Measurements from ENCODE around the gene ARHGAP24.
"Not testable (repeated sequence)": the region's sequence is repeated elsewhere in the genome, so short reads cannot be mapped to it uniquely, and the experiment has no call there.

The ARHGAP24 gene

DNA sequence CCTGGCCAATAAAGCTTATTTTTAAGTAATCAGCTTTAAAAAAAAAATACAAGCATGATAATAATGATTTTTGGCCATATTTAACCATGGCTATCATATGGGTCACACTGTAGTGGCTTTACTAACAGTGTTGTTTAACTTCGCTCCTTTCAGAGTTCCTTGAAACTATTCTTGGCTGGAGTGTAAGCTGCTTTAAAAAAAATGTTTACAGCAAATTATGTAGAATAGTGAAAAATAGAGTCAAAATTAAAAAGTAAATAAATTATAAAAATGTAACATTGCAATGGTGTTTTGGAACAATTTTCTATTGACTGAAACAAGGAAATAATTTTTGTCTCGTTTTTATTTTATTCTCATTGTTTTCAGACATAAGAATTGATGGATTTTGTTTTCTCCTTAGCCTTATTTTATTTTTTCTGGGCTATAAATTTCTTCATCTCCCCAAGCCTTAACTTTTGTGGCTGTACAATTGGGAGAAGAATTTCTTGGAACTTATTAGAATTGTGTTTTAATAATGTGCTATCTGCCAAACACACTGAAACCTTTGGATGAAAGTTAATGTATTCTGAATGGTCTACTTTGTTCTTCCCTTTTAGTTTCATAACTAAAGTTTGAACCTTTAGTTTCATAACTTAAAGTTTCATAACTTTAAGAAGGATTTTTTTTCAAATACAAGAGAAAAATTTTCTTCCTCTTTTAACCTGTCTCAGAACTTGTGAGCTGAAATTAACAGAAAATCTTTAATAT, 182.0 kb downstream of the ARHGAP24 start:
- no peak for DNase-seq (ENCODE audit: low read depth)

DNA sequence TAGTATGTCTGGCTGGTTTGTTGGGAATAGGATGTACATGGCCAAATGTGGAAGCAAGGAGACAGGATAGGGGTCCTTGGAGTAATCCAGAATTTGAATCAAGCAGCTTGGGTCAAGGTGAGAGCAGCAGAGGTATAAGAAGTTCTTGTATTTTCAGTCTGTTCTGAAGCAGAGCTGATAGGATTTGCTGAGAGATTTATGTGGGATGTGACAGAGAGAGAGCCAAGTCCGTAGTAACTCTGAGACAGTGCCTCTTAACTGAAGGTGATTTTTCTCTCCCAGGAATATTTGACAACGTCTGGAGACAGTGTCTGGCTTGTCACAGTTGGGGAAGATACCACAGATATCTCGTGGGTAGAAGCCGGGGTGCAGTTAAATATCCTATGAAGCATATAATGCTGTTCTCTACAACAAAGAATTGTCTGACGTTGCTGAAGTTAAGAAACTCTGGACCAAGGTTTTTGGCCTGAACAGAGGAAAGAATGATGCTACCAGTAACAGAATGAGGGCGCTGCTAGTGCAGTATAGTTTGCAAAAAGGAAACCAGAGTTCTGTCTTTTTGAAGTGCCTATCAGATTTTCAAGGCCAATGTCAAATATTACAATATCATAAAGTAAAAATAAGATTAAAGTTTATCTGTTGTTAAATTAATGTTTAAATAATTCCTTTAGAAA, 184.0 kb downstream of the ARHGAP24 start:
- DNase-seq (ENCODE audit: low read depth), result no peak

DNA sequence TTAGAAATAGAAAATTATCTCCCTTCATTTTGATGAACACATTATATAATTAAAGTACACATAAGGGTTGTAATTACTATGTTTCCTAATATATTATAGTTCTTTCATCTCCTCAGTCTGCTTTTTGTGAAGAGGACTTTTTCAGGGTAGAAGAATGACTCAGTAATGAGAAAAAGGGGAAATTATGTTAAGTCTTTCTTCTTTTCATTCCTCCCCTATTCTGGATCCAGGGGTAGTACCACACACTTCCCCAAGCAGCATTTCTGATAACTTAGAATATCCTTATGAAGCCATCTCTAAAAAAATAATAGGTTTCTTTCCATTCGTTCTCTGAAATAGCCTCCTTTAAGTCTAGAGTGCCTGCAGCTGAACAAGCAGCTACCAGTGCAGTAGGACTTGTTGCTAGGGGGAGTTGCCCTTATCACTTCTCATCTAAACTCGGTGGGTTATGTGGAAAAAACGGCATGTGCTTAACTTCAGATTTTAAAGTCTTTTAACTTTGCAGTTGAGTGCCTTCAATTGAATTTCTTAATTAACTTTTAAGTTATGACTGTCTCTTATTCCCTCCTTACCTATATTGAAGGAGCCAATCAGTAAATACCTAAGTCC, 184.8 kb downstream of the ARHGAP24 start:
- DNase-seq (ENCODE audit: low read depth), result no peak

DNA sequence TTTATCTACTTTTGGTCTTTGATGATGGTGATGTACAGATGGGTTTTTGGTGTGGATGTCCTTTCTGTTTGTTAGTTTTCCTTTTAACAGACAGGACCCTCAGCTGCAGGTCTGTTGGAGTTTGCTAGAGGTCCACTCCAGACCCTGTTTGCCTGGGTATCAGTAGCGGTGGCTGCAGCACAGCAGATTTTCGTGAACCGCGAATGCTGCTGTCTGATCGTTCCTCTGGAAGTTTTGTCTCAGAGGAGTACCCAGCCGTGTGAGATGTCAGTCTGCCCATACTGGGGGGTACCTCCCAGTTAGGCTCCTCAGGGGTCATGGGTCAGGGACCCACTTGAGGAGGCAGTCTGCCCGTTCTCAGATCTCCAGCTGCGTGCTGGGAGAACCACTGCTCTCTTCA, 191.7 kb downstream of the ARHGAP24 start:
- DNase-seq (ENCODE audit: low read depth), result not testable (repeated sequence)

DNA sequence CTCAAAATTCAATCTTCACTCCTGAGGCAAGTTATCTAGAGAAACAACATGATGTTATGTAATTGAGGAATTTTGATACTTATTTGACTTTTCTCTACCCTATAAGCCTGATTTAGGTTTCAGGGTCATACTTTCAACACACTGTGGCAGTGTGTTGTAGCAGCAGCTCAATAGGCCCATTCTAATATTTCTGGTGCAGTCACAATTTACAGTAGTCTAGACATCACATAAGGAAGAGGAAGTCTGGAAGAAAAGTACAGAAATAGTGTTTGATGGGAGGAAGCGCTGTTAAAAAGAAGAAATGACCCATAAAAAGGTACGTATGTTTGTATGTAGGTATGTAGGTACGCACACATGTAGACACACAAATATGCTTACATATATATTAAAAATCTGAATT, 194.3 kb downstream of the ARHGAP24 start:
- DNase-seq (ENCODE audit: low read depth), result no peak

DNA sequence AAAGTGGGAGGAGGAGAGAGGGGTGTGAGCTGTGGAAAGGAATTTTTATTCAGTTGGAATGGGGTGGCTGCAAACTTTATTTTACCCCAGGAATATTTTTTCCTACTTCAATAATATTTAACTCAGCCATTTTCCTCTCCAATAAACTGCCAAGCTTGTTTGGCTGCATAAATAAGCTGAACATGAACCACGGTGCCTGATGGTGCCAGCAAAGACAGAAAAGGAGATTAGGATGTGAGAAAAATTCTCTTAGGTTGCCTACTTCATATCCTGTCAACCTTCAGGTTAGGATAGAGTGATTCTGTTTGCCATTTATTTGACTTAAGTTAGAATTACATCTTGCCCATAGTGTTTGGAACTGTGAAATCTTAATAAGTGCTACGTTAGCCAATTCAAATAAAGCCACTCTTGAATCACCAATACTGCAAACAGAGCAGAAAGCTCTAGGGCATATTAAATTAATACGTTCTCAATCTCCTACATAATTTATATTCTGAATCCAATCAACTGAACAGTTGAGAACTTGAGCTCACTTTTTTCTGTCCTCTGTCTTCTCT, 195.1 kb downstream of the ARHGAP24 start:
- no peak for DNase-seq (ENCODE audit: low read depth)

DNA sequence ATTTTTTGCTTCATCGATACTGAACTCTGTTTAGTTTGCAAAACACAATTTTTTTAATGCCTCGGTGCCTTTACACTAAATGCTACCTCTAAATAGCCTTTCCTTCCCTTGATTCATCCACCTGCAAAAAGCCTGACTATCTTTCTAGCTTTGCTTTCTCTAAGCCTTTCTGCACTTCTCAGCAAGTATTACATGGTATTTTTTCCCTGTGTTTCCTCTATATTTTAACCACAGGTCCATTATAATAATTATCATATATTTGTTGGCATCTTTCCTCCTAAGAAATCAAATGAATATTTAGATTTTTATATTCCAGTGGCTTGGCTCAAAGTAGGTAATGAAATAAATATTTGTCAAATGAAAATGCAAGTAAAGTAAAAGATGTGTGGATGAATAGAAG, 196.2 kb downstream of the ARHGAP24 start:
- no peak for DNase-seq (ENCODE audit: low read depth)

DNA sequence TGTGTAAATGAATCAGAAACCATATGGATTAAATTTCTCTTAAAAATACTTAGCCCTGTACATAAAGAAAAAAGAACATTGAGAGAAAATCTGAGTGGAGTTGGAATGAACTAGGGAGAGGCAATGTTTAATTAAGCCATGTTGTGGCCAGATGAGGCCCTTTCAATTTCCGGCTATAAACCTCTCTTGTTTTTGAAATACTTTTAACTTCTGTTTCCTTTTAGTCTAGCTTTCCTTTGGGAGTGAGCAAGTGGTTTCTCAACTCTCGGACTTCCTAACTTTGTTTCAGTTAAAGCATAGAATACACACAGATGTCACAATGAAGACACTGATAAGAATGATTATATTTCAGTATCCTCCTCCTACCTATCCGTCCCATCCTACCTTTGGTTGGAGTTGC, 197.2 kb downstream of the ARHGAP24 start:
- no peak for DNase-seq (ENCODE audit: low read depth)

DNA sequence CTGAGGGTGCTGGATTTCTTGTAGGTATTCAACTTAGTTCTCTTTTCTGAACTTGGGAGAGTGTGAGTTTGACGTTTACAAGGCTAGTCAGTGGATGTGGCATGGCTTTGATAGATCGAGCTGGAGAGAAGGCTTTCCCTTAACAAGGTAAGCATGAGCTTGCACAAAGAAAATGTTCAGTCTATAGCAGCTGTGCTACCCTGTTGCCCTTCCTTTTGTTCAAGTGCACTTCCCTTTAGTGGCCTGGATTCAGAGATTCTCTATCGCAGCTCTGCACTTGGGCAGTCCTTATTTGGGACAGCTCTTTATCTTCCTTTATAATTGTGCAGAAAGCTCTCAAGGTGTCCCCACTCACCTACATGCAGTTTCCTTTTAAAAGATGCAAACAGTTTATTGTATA, 198.0 kb downstream of the ARHGAP24 start:
- no peak for DNase-seq (ENCODE audit: low read depth)

DNA sequence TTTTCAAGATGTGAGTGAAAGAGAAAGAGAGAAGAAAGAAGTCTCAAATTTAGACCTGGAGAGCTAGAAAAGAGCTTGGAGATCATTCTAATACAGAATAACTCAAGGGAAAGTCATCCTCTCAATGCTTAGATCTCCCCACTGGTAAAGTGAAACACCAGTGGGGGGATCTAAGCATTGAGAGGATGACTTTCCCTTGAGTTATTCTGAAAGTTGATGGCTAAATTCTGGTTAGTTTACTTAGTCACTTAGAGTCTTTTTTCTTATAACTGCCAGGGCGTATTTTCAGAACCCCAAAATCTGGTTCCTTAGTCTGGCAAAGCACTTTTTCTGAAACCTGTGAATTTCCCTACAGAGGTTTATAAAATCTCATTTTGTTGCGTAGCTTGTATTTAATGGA, 198.6 kb downstream of the ARHGAP24 start:
- DNase-seq (ENCODE audit: low read depth), result no peak

DNA sequence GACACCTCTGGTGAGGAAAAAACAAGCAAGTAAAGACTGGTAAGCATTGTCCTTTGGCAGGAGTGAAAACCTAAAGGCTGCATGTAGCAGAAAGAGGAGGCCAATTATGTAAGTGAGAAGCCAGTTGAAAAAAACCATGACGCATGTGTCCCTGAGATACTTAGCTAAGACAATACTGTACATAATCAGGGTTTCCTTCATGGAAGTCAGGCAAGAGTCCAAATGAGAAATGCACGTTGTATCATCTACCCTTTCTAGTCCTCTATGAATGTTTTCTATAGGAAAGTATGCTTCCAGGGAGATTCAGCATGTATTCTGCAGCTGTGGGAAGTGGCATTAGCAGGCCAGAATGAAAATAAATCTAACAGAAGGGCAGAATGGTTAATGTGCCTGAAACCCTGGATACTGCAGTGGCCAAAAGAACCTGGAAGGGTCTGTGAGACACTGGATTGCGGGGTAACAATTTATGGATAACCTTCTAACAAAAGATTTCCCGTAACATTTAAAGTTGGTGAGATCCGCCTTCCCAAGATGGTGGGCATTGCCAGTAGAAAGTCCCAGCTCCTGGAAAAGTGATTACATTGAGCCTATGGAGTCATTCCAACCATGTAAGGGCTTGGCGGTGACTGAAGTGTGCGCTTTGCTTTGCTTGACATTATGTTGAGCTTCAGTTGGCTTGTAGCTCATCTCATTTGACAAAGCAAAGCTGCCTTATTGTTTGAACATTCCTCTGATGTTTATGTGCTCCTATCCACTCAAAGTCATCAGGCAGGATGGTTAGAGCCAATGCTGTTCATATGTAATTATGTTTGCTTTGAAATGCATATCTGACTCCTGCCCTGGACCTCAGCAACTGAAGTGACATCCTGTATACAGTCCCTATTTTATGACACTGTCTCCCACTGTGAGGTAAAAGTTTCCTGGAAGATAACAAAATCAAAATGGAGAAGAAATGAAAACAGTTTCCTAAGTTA, 200.4 kb downstream of the ARHGAP24 start:
- DNase-seq (ENCODE audit: low read depth), result no peak

DNA sequence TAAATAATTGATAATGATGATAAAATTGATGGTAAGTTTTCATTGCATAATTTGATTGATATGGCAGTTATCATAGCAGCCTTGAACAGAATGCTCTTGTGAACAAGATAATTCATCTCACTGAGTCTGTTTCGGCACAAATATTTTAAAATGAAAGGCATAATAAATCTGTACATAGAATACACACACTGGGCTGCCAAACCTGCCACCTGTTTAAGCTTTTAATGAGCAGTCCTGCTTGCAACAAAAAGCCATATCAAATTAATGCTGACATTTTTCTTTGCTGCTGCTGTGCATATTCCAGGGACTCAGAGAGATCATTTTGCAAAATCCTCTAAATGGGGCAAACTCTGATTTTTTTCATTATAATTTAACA, 201.1 kb downstream of the ARHGAP24 start:
- DNase-seq (ENCODE audit: low read depth), result no peak

DNA sequence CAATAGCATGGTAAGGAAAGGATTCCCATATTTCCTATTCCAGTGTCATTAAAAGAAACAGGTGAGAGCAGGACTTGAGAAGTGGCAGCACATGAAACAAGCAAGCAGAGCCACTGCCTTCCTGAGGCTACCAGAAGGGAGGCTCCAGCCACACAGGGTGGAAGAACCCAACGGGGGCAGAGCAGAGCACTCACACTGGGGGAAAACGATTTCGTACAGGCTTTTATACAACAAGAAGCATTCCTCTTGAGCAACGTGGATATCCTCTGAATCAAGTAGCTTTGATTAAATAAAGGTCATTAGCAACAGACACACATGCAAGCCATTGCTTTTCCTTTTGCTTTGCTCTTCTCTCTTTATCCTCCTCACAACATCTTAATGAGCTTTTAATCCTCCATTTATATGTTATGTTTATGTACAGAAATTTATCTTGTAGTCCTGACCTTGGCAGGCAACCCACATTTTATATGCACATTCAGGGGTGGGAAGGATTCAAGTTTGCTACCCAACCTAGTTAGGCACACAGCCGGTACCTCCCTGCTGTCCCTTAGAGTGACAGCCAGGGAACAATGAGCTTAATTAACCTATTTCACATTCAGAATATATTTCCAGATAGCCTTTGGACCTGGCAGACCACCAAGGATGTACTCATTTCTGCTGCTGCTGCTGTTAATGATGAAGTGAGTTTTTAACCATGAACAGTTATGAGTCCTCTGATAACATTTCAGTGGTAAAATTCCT, 202.1 kb downstream of the ARHGAP24 start:
- no peak for DNase-seq (ENCODE audit: low read depth)

DNA sequence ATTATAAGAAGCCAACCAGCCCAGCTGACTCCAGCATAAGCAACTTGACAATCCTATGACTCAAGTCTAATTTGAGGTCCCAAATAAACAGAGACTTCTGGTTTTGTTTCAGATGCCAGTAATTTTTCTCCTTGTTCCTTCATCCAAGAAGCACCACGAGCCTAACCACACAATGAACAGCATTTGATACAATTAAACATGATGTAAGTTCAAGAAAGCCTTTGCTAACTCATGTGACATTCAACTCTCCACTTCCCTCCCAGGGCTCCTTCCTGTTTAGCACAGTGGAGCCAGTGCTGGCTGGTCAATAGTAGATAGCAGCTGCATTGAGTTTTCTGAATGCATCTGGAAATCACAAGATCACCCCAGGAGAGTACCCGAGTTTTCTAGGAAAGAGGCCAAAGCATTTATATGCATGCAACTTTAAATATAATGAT, 206.3 kb downstream of the ARHGAP24 start:
- no peak for DNase-seq (ENCODE audit: low read depth)

DNA sequence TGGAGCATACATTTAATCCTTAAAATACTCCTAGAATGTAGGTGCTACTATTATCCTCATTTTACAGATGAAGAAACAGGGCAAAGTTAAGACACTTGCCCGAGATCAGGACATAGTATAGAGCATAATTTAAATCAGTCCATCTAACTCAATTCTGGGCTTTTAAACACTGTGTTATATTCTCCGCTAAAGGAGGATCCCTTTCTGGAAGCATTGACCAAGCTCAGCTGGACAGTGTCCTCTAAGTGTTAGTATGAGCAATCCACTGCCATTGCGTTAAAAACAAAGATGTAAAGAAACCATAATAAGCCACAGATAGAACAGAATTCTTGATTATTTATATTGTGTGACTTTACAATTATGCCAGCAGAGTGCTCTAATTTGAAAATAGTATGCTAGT, 207.0 kb downstream of the ARHGAP24 start:
- DNase-seq (ENCODE audit: low read depth), result no peak

DNA sequence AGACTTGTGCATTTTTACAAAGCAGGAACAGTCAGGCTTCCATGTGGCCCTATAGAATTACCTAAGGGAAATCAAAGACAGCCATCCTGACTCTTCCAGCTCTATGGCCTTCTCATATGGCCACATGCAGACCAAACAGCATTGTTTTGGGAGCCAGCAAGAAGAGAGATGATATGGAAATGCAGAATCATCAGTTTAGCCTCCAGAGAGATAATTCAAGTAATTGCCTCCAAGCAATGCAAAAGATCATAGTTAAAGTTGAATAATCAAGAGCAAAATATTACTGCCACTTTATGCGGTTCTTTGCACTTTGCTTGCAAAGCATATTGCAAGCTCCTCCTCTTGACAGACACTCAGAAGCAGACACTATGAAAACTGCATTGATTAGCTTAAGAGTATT, 207.4 kb downstream of the ARHGAP24 start:
- DNase-seq (ENCODE audit: low read depth), result no peak

DNA sequence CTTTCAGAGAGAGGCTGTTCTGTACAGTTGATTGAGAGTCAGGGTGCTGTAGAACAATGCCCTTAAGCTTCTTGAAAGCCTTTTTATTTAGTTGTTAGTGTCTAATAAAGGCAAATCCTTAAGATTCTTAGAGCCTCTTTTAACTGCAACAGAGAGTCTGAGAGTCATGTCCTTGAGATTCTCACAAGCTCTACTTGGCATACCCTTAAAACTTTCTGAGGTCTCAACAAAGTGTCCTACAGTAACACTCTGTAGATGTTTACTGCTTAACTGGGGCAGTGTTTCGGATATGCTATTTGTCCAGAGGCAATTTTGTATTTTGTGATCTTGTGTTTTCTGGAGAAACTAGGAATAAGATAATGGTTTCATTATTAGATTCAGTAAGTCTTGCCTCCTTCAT, 209.7 kb downstream of the ARHGAP24 start:
- DNase-seq (ENCODE audit: low read depth), result no peak

DNA sequence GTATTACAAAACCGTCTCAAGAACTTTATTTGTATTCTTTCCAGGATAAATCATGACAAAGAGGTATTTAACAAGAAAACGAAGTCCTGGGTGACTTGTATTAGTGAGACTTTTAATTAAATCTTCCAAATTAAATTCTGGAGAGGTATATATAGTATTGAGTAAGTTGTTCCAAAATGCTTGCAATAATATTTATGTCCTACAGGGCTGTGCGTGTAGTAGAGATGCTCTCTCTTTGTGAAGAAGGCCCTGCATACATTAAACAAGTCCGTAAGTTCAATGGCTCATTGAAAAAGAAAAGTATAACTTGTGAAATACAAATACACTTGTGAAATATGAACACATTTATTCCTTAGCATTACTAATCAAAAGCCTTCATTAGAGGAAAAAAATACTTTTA, 211.4 kb downstream of the ARHGAP24 start:
- no peak for DNase-seq (ENCODE audit: low read depth)

DNA sequence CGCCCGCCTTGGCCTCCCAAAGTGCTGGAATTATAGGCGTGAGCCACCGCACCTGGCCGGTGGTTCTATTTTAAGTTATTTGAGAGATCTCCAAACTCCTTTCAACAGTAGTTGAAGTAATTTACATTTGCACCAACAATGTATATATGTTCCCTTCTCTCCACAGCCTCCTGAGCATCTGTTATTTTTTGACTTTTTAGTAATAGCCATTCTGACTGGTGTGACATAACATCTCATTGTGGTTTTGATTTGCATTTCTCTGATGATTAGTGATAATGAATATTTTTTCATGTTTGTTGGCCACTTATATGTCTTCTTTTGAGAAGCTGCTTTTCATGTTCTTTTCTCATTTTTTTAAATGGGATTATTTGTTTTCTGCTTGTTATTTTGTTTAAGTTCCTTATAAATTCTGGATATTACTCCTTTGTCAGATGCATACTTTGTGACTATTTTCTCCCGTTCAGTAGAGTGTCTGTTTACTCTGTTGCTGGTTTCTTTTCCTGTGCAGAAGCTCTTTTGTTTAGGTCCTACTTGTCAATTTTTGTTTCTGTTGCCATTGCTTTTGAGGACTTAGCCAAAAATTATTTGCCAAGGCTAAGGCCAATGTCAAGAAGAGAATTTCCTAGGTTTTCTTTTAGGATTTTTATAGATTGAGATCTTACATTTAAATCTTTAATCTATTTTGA, 213.2 kb downstream of the ARHGAP24 start:
- no peak for DNase-seq (ENCODE audit: low read depth)

DNA sequence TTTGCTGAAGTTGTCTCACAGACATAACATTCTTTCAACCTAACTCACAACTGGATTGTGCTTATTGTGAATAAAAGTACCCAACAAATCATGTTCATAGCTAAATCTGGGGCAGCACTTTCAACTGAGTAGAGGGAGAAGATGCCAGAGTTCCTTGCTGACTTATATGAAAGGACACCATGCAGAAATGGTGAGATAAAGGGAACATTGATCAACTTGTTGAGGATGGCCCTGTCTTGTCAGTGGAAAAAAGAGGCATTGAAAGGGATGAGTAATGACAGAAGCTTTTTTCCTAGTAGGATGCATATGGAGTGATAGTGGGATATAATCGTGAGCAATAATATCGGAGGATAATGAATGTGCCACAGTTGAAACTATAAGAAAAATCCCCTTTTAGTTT, 221.7 kb downstream of the ARHGAP24 start:
- DNase-seq (ENCODE audit: low read depth), result no peak

DNA sequence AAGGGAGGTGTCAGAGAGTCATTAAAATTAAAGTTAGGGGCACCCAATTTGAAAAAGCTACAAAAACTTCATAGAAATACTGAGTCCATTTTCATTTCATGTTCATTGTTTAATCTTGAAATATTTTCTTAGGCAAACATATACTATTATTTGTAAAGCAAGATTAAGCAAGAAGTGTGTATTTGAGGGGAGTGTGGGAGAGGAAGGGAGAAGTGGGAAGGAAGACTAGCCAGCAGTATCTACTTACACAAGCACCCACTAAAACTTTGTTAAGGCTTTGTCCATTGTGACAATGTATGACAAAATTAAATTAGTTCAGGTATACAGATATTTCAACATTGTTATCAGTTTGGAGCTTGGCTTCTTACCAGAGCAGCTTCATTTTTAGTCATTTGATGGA, 222.9 kb downstream of the ARHGAP24 start:
- DNase-seq (ENCODE audit: low read depth), result no peak

Measured in activated gamma-delta T cell treated with anti-CD3 and anti-CD28 coated beads, Interleukin-2, amount 50 U/mL, for 16 hours (primary cell).